ENCODE data around the gene C6orf120.
A peak's percentile ranks its signal among the peaks of the same experiment; 100 is the strongest.

Gene C6orf120

DNA sequence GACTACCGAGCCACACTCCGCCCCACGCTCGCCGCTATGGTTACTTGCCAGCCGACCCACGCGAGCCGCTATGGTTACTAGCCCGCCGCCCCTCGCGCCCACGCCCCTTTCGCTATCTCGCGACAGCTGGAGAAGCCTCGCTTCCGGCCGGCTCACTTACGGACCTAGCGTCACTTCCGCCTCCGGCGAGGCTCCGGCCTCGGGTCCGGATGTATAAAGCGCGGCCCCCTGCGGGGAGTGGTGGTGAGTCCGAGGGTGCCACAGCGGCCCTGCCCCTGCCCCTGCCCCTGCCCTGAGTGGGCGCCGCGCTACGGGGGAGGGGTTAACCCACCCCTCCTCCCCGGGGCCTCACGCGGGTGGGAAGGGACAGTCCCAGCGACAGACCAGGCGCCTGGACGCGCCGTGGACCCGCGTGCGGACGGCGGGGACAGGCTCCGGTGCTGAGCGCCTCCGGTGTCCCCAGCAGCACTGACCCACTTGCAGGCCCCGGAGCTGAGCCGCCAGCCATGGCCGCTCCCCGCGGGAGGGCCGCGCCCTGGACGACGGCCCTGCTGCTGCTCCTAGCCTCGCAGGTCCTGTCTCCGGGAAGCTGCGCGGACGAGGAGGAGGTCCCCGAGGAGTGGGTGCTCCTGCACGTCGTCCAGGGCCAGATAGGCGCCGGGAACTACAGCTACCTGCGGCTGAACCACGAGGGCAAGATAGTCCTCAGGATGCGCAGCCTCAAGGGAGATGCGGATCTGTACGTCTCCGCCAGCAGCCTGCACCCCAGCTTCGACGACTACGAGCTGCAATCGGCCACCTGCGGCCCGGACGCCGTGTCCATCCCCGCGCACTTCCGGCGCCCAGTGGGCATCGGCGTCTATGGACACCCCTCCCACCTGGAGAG is at the start of gene C6orf120, which contains the start of gene WDR27:
Gene C6orf120 (plus strand): TSS at position 173 of the 886 bp plus-strand sequence. CDS start 334 bp downstream, at position 507.
Gene WDR27 (minus strand): TSS at position 76 of the 886 bp plus-strand sequence. CDS start 13,024 bp downstream, outside the sequence.
- peak; percentile 98 for DNase-seq

DNA sequence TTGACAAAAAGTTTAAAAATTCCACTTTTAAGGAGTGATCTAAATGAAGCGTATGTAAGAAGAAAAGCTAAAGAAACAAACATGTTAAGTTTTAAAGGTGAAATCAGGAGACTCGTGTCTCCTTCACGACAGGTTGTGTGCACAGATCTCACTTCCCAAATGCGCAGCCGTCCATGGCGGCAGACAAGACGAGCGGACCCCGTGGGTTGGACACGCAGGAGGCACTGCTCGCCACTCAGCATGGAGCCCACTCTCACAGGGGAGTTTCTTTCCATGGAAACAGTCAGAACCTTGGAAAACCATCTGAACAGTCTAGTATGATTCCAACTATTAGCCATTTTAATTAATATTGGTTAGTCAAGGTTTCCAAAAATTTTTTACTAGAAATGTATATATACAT is 49.0 kb upstream of the C6orf120 start:
- no peak for DNase-seq

DNA sequence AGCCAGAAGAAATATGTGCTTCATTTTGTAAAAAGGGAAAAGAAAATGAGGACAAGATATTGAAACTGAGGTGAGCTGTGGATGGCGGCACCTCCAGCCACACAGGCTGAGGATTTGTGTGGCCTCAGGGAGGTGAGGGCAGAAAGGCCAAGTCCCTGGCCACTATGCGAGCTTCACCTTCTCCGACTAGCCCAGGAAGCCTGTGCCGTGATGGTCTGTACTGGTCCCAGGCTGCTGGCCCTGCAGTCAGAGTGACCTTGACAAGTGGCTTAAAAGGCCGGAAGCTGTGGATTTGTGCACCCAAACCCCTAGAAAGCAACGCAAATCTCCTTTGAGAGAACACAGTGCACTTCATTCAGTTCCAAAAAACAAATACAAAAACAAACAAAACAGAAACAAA is 48.2 kb upstream of the C6orf120 start:
- no peak for DNase-seq

DNA sequence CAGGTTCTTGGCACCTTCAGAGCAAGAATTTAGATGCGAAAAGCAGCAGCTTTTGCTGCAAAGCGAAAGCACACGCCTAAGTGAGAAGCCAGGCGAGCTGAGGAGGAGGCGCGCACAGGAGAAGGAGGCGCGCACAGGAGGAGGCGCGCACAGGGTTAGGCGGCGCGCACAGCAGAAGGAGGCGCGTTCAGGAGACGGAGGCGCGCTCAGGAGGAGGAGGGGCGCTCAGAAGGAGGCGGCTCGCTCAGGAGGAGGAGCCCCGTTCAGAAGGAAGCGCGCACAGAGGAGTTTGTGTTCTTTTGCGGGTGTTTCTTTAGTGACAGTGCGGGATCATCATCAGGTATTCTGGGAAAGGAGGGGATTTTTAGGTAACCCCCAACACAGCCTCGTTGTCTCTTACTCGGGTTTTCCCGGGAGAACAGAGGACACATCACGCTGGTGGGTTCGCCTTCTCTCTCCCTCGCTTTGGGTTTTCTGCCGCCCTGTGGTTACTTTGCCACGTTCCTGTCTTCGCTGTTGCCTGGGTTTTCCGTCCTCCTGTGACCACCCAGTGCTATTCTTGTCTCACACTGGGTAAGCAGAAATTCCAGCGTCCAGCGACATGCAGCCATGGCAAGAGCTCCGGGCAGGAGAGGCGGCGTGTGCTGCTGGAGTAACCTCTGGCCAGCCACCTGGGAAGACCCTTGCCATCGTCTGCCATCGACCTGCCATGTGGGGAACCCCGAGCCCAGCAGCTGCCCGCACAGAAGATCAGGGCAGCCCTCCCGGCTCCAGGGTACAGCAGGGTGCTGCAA is 47.1 kb upstream of the C6orf120 start:
- peak; percentile 29 for DNase-seq

DNA sequence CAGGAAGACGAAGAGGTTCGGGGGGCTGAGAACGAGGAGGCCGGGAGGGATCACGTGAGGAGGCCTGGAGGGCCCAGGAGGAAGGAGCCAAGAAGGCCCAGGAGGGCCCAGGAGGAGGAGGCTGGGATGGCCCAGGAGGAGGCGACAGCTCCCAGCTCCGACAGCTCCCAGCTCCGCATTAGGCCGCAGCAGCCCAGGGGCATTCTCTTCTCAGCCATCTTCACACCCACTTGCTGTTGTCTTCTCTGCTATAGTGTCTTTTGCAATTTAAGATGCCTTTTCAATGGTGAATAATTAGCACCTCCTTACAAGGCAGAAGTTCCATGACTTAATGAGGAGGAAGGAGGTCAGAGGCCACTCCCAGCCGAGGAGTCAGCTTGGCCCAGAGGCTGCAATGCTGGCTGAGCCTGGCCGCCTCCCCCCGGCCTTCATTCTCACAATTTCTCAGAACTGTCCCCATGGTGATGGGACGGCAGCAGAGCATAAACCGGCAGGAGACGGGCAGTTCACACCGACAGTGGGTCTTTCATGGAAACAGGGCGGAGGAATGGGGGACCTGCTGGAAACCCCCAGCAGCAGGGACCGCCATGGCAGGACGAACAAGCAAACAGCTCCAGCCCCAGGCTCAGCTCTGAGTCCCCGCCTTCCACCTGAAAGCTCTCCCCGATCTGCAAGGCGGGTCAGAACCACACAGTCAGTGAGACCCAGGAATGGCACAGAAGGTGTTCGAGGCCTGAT is 45.2 kb upstream of the C6orf120 start:
- DNase-seq: peak; percentile 38

DNA sequence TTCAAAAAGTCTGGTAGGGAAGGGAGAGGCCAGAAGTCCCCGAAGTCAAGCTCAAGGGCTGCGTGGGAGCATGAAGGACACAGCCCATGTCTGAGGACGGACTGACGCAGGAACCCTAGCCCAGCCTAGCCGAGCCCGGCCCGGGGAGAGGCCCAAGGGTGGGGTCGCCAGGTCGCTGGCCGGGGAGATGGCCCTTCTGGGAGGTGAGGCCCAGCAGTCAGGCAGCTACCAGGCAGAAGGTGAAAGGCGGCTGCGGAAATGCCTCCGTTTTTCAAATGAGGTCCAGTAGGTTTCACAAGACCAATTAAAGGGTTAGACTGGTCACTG is 44.7 kb upstream of the C6orf120 start:
- no peak for DNase-seq

DNA sequence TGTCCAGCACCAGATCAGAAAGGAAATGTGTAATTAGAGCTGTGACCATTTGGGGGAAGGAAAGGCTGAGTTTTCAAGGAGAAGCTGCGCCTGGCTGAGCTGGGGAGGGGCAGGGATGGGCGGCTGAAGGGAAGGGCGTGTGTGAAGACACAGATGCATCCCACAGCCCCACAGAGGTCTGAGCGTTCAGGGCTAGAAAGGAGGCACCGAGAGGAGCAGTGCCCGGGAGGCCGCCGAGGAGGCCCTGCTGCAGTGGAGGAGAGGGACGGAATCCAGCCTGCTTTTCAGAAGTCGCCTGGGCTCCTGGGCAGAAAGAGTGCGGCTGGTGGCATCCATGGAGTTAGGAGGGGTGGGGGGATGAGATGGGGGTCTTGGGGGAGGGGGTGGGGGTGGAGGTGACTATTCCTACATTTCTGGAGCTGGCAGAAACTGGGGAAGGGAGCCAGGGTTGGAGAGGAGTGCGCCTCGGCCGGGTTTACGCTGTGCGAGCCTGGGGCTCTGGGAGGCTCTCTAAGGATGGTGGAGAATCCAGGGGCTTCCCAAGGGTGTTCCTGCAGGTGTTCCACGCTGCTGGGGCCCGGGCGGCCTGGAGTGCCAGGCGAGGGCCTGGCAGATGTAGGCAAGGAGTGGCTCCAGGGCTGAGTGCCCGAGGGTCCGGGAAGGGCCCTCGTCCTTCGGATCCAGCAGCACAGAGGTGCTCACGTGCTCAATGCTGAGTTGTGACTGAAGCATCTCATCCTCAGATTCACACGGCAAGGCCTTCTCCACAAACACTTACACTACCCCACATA is 41.9 kb upstream of the C6orf120 start:
- no peak for DNase-seq

DNA sequence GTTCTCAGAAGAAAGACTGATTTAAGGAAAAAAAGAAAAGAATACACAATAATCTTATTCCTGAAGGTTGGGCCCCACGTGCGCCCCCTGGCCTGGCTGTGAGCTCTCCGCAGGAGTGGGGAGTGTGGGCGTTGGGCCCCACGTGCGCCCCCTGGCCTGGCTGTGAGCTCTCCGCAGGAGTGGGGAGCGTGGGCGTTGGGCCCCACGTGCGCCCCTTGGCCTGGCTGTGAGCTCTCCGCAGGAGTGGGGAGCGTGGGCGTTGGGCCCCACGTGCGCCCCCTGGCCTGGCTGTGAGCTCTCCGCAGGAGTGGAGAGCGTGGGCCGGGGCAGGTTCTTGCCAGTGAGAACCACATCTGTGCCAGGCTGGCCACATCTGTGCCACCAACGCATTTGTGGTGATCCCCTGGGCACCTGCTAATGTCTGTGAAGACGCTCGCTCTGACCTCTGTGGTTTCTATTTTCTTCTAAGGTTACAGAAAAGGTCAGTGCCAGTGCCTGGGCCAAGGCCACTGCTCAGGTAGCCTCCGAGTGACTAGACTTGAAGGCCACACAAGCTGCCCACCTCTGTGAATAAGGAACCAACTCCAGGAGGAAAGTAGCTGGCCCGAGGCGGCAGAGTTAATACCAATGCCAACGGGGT is 41.1 kb upstream of the C6orf120 start:
- no peak for DNase-seq

DNA sequence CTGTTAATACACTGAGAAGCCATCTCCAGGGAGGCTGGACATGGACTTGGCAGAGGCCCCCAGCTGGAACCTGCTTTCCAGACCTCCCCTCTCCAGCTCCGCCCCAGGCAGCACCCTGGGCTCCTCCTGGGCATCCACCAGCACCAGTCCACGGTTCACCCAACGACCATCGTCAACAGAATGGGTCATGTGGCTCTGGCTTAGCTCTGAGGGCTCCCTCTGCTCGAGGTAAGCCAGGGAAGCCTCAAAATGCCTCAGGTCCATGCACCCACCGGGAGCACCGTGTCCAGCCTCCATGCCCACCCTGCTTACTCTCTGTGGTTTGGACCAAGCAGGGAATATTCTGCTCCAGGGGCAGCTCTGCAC is 40.6 kb upstream of the C6orf120 start:
- no peak for DNase-seq

DNA sequence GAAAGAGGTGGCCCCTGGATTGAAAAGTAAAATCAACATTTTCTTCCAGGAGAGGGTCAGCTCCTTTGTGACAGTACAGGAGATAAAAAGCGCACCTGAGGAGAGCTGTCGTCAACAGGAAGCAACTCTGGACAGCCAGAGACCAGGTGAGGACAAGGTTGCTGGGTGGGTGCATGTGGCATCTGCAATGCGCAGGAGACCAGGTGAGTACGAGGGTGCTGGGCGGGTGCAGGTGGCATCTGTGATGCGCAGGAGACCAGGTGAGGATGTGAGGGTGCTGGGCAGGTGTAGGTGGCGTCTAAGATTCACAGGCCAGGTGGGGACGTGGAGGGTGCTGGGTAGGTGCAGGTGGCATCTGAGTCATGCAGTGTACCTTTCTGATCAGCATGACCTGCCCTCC is 38.5 kb upstream of the C6orf120 start:
- DNase-seq: no peak

DNA sequence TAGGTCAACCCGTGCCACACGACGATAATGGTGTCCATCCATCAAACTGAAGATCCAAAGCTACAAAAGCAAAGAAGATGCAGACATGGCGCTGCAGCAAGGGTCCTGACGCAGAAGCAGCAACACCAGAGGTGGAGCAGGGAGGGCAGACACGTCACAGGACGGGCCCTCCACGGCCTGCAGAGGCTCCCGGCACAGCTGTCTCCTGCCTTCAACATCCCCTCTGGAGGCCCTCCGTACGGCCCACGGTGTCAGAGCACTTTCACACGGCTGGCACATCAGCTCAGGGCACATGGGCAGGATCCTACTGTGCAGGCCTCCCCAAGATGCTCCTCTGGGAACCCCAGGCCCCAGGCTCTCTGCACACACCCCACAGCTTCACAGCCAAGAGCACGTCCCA is 37.7 kb upstream of the C6orf120 start:
- no peak for DNase-seq

DNA sequence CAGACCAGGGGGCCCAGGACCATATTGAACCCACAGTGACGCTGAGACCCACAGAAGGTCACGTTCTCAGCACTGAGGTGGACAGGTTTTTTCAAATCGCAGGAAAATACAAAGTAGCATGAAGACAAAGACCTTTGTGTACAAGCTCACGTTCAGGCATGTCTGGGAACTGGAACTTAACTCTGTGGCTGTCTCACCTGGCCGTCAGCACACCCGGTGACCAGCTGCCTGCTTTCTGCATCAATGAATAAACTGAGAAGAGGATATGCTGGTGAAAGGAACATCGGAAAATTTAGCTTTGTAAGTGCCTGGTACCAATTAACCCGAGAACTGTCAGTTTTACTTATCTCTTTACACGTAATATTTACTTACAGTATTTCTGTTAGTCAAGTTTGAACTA is 36.6 kb upstream of the C6orf120 start:
- no peak for DNase-seq

DNA sequence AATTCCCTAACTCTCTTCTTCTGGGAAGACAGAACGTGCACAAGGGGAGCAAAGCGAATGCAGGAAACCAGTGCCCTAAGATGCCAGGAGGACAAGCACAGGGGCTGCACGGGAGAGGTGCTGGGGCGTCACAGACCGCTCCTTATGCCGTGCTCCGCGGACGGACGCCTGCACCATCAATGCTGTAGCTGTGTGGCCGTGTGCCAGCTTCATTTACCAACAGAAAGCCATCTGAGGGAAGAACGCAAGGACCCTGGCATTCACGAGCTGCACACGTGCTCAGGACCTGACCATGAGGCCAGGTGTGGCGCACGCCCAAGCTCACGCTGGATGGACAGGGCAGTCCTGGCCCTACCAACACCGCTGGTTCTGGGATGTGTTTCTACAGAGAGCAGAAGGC is 35.5 kb upstream of the C6orf120 start:
- no peak for DNase-seq

DNA sequence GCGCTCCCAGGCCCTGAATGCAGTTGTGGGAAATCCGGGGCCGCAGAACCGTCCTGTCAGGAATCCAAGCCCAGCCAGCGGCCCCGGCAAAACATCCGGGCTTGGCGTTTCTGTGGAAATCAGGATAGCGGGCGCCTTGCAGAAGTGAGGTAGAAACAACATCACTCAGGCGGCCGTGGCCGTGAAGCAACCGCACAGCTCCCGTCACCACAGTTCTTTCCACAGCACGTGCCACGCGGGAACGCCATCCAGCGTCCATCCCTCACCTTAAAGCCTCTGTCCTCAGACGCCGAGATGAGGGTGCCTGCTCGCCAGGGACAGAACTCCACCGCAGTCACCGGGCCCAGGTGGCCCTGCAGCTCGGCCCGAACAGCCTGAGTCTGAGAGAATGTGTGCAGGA is 34.2 kb upstream of the C6orf120 start:
- DNase-seq: no peak

DNA sequence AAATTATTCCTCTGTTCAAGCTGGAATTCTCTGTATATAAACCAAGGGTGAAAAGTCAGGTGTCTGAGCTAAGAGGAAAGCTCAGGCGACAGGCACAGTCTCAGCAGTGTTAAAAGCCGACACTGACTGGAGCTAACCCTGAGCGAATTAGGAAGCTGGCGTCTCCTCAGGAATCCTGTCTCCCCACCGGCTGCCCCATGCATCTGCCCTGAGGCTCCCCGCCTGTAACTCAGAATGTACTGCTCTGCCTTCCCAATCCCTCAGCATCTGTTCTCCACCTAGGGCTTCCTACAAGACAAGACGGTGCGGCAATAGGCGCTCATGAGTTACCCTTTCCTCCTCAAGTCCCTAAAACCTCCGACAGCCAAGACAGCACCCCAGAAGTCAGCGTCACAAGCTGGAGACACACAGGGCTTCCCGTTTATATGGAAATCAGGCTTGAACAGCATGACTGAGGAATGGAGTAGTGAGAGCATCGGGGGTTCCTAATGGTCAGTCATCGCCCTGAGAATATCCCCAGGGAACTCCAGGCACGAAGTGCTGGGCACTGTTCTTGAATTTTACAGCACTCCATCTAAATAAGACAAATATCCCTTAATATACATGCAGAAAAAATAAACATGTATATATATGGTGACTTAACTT is 33.6 kb upstream of the C6orf120 start:
- DNase-seq: peak; percentile 59

DNA sequence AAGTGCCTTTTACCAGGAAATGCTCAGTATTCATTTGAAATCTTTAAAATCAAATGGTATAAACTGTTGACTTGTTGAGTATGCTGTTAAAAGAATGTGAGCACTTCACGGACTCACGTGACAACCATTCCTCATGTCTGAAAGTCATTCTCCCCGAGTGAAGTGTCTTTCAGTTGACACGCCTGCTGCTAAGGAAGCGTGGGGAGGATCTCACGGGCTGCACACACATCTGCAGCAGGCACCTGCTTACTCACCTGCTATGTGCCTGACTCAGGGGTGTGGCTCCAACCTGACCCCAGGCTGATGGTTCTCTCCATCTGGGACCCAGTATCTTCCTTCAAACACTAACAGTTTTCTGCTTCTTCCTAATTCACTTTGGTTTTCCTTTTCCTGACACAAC is 32.8 kb upstream of the C6orf120 start:
- no peak for DNase-seq

DNA sequence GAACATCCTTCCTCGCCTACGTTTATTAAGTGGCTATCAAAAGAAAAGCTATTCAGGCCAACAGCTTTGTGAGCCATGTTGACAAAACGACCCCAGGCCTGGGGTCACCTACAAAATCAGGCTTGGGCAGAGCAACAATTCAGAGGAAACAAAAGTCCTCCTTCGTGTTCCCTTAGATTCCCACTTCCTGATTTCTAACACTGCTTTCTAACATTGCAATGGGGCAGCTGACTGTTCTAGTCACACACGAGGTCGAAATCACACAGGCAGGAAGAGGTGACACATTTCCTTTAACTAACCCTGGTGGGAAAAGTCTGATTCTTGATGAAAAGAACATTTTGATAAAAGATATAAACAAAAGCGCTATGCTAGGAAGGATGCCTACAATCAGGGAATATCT is 32.0 kb upstream of the C6orf120 start:
- no peak for DNase-seq

DNA sequence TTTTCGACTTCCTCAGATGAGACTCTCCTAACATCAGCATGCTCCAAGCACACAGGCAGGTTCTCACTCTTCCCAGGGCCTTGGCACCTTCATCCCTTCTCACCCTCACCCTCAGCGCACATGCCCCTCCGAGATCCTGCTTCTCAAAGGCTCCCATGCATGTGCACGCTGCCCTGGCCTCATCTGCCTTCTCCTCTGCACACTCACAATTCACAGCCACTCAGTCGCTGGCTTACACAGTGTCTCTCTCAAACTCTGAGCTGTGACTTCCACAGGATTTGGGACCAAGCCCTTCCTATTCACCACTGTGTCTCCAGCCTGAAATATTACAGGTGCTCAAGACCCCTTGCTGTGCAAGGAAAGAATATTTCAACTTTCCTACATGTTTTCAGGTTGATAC is 30.4 kb upstream of the C6orf120 start:
- DNase-seq: no peak

DNA sequence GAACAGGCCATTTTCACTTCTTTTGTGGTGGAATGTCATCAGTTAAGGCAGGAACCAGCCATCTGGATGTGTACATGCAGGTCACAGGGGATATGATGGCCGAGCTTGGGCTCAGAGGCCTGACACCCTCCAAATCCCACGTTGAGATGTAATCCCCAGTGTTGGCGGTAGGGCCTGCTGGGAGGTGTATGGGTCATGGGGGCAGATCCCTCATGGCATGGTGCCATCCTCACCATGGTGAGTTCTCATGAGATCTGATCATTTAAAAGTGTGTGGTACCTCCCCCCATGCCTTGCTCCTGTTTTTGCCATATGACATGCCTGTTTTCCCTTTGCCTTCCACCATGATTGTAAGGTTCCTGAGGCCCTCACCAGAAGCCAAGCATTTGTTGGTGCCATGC is 26.9 kb upstream of the C6orf120 start:
- DNase-seq: no peak

DNA sequence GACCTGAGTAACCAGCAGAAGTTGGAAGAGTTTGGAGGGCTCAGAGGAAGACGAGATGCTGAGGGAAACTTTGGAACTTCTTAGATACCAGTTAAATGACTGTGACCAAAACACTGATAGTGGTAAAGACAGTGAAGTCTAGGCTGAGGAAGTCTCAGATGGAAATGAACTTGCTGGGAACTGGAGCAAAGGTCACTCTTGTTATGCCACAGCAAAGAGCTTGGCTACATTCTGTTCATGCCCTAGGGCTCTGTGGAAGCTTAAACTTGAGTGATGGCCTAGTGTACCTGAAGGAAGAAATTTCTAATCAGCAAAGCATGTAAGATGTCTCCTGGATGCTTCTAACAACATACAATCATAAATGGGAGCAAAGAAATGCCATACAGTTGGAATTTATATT is 24.8 kb upstream of the C6orf120 start:
- DNase-seq: no peak

DNA sequence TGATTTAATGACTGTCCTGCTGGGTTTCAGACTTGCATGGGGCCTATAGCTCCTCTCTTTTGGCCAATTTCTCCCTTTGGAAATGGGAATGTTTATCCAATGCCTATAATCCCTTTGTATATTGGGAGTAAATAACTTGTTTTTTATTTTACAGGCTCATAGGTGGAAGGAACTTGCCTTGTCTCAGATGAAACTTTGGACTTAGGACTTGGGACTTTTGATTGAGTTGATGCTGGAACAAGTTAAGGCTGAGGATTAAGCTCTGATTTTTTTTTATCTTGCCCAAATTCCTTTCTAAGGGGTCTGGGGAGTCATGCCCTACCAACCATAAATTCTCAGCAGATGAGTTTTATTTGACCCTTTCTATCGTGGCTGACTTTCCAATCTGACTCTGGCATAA is 23.6 kb upstream of the C6orf120 start:
- no peak for DNase-seq

DNA sequence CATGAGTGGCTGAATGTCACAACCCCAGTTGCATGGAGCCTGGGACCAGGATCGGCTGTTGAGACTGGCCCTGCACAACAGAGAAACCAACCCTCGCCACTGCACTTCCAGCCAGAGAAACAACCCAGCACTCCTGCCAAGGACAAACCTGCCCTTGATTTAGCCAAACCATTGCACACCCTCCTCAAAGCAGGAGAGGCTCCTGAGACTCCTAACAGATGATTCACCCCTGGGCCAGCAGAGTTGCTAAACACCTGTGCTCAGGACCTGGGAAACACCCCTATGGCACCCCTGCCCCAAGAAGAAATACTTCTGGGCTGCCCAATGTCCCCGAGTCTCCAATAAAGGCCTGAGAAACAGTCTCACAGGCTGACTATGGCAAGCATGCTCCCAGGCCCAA is 17.9 kb upstream of the C6orf120 start:
- DNase-seq: no peak

Measured in islet precursor cell (in vitro differentiated cells).